Activated CD4-positive, alpha-beta memory T cell treated with anti-CD3 and anti-CD28 coated beads for 36 hours (primary cell): ENCODE measurements around the gene GLCE. TPM values are rescaled to one million over a fixed set of nuclear protein-coding genes. Genes with fewer than 3 reads are reported as not detected.
"Not testable (repeated sequence)": the region's sequence is repeated elsewhere in the genome, so short reads cannot be mapped to it uniquely, and the experiment has no call there.

Source experiments
- CTCF ChIA-PET: fragments of 350-600 bp; sonication (Branson Sonifier 250); formaldehyde crosslinking; loops from one replicate; lab custom pipeline; 2021; ENCODE audit warnings: antibody characterized with exemption, inconsistent platforms; lab: Charles Lee
- POLR2A ChIA-PET: fragments of 350-600 bp; sonication (Branson Sonifier 250); formaldehyde crosslinking; loops from one replicate; lab custom pipeline; 2021; ENCODE audit warnings: antibody characterized with exemption; lab: Charles Lee
- DNase-seq: peaks from one replicate; pipeline ENCODE4 v3.0.0-alpha.2; 2020
- H3K27ac Mint-ChIP-seq: one replicate; pipeline ENCODE4 v1.8.0; 2021; ENCODE audit warnings: mixed read lengths
- H3K27me3 Mint-ChIP-seq: one replicate; pipeline ENCODE4 v1.8.0; 2021; ENCODE audit warnings: mixed read lengths
- H3K36me3 Mint-ChIP-seq: one replicate; pipeline ENCODE4 v1.8.0; 2021; ENCODE audit warnings: mixed read lengths
- H3K4me1 Mint-ChIP-seq: one replicate; pipeline ENCODE4 v1.8.0; 2021; ENCODE audit warnings: low read depth, mixed read lengths
- H3K4me3 Mint-ChIP-seq: one replicate; pipeline ENCODE4 v1.8.0; 2021; ENCODE audit warnings: mild to moderate bottlenecking, mixed read lengths
- H3K9me3 Mint-ChIP-seq: one replicate; pipeline ENCODE4 v1.8.0; 2021; ENCODE audit warnings: mixed read lengths
- intact Hi-C: fragments of 100-400 bp; cut with micrococcal nuclease; formaldehyde crosslinking; loops from one replicate; pipeline ENCODE4 v1.15.1; 2023
- total RNA-seq, 2 experiments: library from RNA; stranded (reverse); gene quantifications; one replicate each; pipeline ENCODE4 v1.2.3, GENCODE V29; 2021

GLCE gene
- total RNA-seq, 2 experiments from 2014 or later, result 3.9 to 4.4 TPM

DNA sequence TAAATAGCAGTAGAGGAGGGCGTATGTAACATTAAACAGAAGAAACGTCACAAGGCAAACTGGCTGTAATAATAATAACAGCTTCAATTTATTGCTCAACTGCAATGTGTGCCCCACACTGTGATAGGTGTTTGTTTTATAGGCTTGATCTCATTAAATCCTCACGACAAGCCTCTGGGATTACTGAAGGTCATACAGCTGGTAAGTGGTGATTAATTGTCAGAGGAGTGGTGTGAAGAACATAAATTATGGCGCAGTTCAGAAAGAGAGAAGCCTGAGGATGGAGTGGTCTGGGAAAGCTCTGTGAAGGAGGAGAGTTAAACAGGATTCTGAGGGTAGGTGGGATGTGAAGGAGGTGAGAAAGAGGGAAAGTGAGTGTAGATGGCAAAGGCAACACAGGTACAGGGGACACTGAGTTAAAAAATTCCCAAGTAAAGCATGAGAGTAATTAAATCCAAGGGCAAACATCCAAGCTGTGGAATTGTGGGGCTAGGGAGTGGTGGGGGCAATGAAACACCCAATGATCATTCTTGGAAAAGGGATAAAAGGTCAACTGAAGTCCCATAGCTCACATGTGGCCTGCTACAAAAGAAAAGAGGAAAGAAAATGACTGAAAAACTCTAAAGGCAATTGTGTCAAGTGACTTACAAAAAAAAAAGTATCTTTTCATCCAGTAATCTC is 16.5 kb upstream of the GLCE start:
- Mint-ChIP-seq H3K27me3 (peaks cover 22% of the 10 kb centered on the region), H3K36me3 (no peaks in the 10 kb centered on the region), H3K27ac (no peak overlapping the region), H3K4me1 (no peaks in the 10 kb centered on the region), H3K9me3 (no peaks in the 10 kb centered on the region), H3K4me3 (no peak overlapping the region)
- CTCF ChIA-PET, result interaction anchor here (0.6 kb wide), 1 partner anchor 74 kb away, joined by 3 read pairs; no protein-coding TSS in a partner anchor
- POLR2A ChIA-PET, result no interaction called here
- no peak for DNase-seq
- intact Hi-C loops, result no loop called here

DNA sequence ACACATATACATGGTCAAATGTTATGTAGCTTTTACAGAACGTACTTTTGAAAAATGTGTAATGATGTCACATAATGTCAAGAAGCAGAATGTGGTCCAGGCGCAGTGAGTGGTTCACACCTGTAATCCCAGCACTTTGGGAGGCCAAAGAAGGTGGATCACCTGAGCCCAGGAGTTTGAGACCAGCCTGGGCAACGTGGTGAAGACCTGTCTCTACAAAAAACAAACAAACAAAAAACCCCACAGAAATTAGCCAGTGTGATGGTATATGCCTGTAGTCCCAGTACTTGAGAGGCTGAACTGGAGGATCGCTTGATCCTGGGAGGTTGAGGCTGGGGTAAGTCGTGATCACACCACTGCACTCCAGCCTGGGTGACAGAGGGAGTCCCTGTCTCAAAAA is 15.9 kb upstream of the GLCE start:
- peaks cover 24% of the 10 kb centered on the region for H3K27me3 Mint-ChIP-seq
- CTCF ChIA-PET, result no interaction called here

GRCh38 chr15:69145149-69145693 is 15.2 kb upstream of the GLCE start:
- no peak for DNase-seq
- Mint-ChIP-seq H3K27me3 (peaks cover 29% of the 10 kb centered on the region), H3K27ac (no peak overlapping the region), H3K9me3 (no peaks in the 10 kb centered on the region), H3K36me3 (no peaks in the 10 kb centered on the region), H3K4me3 (no peak overlapping the region), H3K4me1 (no peaks in the 10 kb centered on the region)
- ChIA-PET CTCF (interaction anchor here (0.9 kb wide), 1 partner anchor 318 kb away, joined by 3 read pairs; no protein-coding TSS in a partner anchor), POLR2A (no interaction called here)
- intact Hi-C loops, result no loop called here

More for the DNA sequence above, 15.9 kb upstream of the GLCE start:
- no peak overlapping the region for H3K4me3 Mint-ChIP-seq
- no peak overlapping the region for H3K27ac Mint-ChIP-seq
- H3K36me3 Mint-ChIP-seq, result no peaks in the 10 kb centered on the region
- H3K9me3 Mint-ChIP-seq, result no peaks in the 10 kb centered on the region
- no peak for DNase-seq
- POLR2A ChIA-PET, result no interaction called here
- no peaks in the 10 kb centered on the region for H3K4me1 Mint-ChIP-seq
- intact Hi-C loops, result no loop called here

GRCh38 chr15:69145694-69146492 is 14.5 kb upstream of the GLCE start:
- DNase-seq, result no peak
- no peaks in the 10 kb centered on the region for H3K4me1 Mint-ChIP-seq
- H3K4me3 Mint-ChIP-seq, result no peak overlapping the region
- H3K36me3 Mint-ChIP-seq, result no peaks in the 10 kb centered on the region
- no peak overlapping the region for H3K27ac Mint-ChIP-seq
- POLR2A ChIA-PET, result no interaction called here
- H3K27me3 Mint-ChIP-seq, result peaks cover 33% of the 10 kb centered on the region
- H3K9me3 Mint-ChIP-seq, result no peaks in the 10 kb centered on the region
- intact Hi-C loops, result no loop called here
- CTCF ChIA-PET, result interaction anchor here (0.9 kb wide), 1 partner anchor 317 kb away, joined by 3 read pairs; no protein-coding TSS in a partner anchor

- Mint-ChIP-seq H3K27ac (no peak overlapping the region), H3K4me1 (no peaks in the 10 kb centered on the region), H3K27me3 (peaks cover 35% of the 10 kb centered on the region), H3K9me3 (no peaks in the 10 kb centered on the region), H3K4me3 (no peak overlapping the region), H3K36me3 (no peaks in the 10 kb centered on the region)
- no peak for DNase-seq
- POLR2A ChIA-PET, result no interaction called here
- CTCF ChIA-PET, result no interaction called here
- intact Hi-C loops, result no loop called here
Measured at GRCh38 chr15:69146724-69147435, 13.6 kb upstream of the GLCE start.

GRCh38 chr15:69148465-69148864 is 12.0 kb upstream of the GLCE start:
- H3K36me3 Mint-ChIP-seq, result no peaks in the 10 kb centered on the region
- CTCF ChIA-PET, result no interaction called here
- intact Hi-C loops, result no loop called here
- POLR2A ChIA-PET, result no interaction called here
- H3K9me3 Mint-ChIP-seq, result no peaks in the 10 kb centered on the region
- DNase-seq, result no peak
- peaks cover 26% of the 10 kb centered on the region for H3K27me3 Mint-ChIP-seq
- H3K4me3 Mint-ChIP-seq, result no peak overlapping the region
- H3K27ac Mint-ChIP-seq, result no peak overlapping the region
- no peaks in the 10 kb centered on the region for H3K4me1 Mint-ChIP-seq

DNA sequence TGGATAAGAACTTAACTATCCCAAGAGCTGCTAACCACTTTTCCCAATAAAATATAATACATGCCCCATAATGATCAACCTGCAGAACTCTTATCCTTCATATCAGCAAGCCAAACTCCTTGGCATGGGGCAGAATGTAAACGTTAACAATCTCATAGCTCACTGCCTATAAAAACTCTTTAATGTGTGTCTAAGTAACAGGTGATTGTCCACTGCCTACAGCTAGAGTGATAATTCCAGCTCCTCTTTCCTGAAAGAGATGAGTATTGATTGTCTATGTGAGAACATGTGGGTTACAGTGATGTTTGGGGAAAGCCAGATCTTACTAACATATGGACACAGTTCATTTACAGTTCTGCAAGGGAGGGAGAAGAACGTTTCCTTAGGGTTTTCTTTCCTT is 11.3 kb upstream of the GLCE start:
- ChIA-PET CTCF (no interaction called here), POLR2A (no interaction called here)
- H3K36me3 Mint-ChIP-seq, result no peaks in the 10 kb centered on the region
- H3K27me3 Mint-ChIP-seq, result peaks cover 28% of the 10 kb centered on the region
- no peaks in the 10 kb centered on the region for H3K9me3 Mint-ChIP-seq
- H3K4me1 Mint-ChIP-seq, result no peaks in the 10 kb centered on the region
- no peak for DNase-seq
- H3K4me3 Mint-ChIP-seq, result no peak overlapping the region
- no peak overlapping the region for H3K27ac Mint-ChIP-seq
- intact Hi-C loops, result no loop called here

- Mint-ChIP-seq H3K9me3 (no peaks in the 10 kb centered on the region), H3K36me3 (no peaks in the 10 kb centered on the region), H3K27ac (no peak overlapping the region), H3K27me3 (peaks cover 31% of the 10 kb centered on the region), H3K4me3 (no peak overlapping the region), H3K4me1 (no peaks in the 10 kb centered on the region)
- CTCF ChIA-PET, result no interaction called here
- no peak for DNase-seq
- POLR2A ChIA-PET, result no interaction called here
- intact Hi-C loops, result no loop called here
Measured at GRCh38 chr15:69149803-69150202, 10.6 kb upstream of the GLCE start.

GRCh38 chr15:69150336-69150735 is 10.1 kb upstream of the GLCE start:
- DNase-seq, result no peak
- Mint-ChIP-seq H3K4me1 (no peaks in the 10 kb centered on the region), H3K27me3 (peaks cover 31% of the 10 kb centered on the region), H3K9me3 (no peaks in the 10 kb centered on the region), H3K27ac (no peak overlapping the region), H3K4me3 (no peak overlapping the region), H3K36me3 (no peaks in the 10 kb centered on the region)
- POLR2A ChIA-PET, result no interaction called here
- CTCF ChIA-PET, result no interaction called here
- intact Hi-C loops, result no loop called here

- ChIA-PET POLR2A (no interaction called here), CTCF (no interaction called here)
- intact Hi-C loops, result no loop called here
- H3K4me1 Mint-ChIP-seq, result no peaks in the 10 kb centered on the region
- H3K27me3 Mint-ChIP-seq, result peaks cover 30% of the 10 kb centered on the region
- no peak for DNase-seq
- no peak overlapping the region for H3K4me3 Mint-ChIP-seq
- H3K36me3 Mint-ChIP-seq, result no peaks in the 10 kb centered on the region
- no peak overlapping the region for H3K27ac Mint-ChIP-seq
- H3K9me3 Mint-ChIP-seq, result no peaks in the 10 kb centered on the region
Measured at GRCh38 chr15:69150841-69151240, 9.6 kb upstream of the GLCE start.

DNA sequence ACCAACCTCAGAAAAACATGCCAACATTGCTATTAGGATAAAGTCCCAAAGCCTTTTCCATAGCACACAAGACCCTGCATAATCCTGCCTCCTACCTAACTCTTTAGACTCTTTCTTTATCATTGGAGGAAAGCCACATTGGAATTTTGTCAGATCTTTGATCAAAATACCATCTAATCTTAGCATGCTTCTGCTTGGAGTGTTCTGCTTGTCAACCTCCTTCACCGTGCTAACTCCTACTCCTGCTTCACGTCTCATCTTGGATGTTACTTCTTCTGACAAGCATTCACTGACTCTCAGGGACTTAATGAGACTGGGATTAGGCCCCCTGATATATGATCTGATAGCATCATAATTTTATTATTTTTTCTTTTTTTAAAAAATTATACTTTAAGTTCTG is 7.4 kb upstream of the GLCE start:
- H3K4me1 Mint-ChIP-seq, result no peaks in the 10 kb centered on the region
- H3K4me3 Mint-ChIP-seq, result no peak overlapping the region
- ChIA-PET POLR2A (no interaction called here), CTCF (no interaction called here)
- H3K27me3 Mint-ChIP-seq, result peaks cover 23% of the 10 kb centered on the region
- H3K36me3 Mint-ChIP-seq, result no peaks in the 10 kb centered on the region
- no peak for DNase-seq
- intact Hi-C loops, result no loop called here
- H3K27ac Mint-ChIP-seq, result no peak overlapping the region
- no peaks in the 10 kb centered on the region for H3K9me3 Mint-ChIP-seq

DNA sequence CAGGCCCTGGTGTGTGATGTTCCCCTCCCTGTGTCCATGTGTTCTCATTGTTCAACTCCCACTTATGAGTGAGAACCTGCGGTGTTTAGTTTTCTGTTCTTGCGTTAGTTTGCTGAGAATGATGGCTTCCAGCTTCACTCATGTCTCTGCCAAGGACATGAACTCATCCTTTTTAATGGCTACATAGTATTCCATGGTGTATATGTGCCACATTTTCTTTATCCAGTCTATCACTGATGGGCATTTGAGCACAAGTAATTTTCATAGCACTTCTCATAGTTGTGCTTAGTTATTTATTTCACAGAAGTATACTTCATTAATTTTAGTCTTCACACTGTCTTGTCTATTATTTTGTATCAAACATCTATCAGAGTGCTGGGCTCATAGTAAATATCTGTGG is 6.8 kb upstream of the GLCE start:
- DNase-seq, H3K4me1 Mint-ChIP-seq, H3K4me3 Mint-ChIP-seq, intact Hi-C loops, H3K36me3 Mint-ChIP-seq, H3K9me3 Mint-ChIP-seq, POLR2A ChIA-PET, H3K27ac Mint-ChIP-seq, CTCF ChIA-PET: not testable (repeated sequence)
- peaks cover 18% of the 10 kb centered on the region for H3K27me3 Mint-ChIP-seq
